Glomerular endothelial cell (primary cell): ENCODE measurements around the gene AP4B1. TPM values are rescaled to one million over a fixed set of nuclear protein-coding genes. Genes with fewer than 3 reads are reported as not detected.
"Not testable (repeated sequence)": the region's sequence is repeated elsewhere in the genome, so short reads cannot be mapped to it uniquely, and the experiment has no call there.

Experiments used
- DNase-seq: peaks from one replicate; pipeline ENCODE4 v3.0.0-alpha.2; 2011; ENCODE audit warnings: low read depth, low spot score; ENCODE audit errors: extremely low read depth
- total RNA-seq: library from RNA; depleted of rRNA; stranded (reverse); fragments of >200 nt; gene quantifications from 2 replicates; pipeline ENCODE4 v1.2.3, GENCODE V29; 2015

Gene AP4B1
- 25.5 and 31.5 TPM in 2 replicates for total RNA-seq

DNA sequence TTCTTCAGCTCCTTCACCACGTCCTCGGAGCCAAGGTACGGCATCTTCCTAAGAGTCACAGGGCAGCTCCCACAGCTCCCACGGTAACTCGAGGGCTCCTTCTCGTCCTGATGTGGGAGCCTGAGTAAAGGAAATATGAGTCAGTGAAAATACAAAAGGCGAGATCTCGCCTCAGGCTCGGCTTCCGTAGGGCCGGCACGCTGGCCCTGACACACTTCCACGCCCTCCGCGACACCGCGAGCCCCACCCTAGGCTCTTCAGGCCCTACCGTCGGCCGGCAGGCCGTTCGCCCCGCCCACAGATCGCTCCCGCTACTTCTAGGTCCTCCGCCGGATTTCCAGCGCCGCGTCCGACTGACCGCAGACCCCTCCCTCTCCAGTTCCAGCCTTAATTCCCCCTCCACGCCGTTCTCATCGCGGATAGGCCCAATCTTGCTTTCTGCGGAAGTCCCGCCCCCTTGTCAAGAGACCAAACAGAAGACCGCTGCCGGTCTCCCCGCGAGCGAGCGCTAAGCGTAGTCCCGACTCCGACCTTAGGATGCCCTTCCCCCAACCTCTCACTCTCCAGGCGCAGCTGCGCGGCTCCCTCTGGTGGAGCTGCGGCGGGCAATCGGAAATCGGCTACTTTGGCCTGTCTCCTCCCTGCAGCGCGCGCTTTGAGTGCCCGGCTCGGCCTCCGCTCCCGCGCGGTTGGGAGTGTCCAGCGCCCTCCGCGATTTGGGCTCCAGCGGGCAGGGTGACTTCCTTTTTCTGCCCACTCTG lies at the start of gene AP4B1, which contains the start of gene DCLRE1B:
Gene AP4B1 (minus strand): TSS at position 126 of the 761 bp plus-strand sequence. CDS start 82 bp downstream, at position 44.
Gene DCLRE1B (plus strand): TSS at position 653 of the 761 bp plus-strand sequence. CDS start 261 bp downstream, outside the sequence.
- peak; percentile 96 for DNase-seq

DNA sequence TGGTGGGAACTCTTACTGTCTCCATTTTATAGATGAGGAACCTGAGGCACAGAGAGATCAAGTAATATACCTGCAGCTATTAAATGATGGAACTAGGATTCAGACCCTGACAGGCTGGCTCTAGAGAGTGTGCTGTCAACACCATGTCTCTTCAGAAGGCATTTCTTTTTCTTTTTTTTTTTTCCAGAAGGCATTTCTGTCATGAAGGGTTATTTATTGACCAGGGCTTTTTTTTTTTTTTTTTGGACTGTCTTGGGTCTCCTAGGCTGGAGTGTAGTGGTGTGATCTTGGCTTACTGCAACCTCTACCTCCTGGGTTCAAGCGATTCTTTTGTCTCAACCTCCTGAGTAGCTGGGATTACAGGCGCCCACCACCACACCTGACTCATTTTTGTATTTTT lies 47.1 kb upstream of the AP4B1 start:
- DNase-seq: no peak

DNA sequence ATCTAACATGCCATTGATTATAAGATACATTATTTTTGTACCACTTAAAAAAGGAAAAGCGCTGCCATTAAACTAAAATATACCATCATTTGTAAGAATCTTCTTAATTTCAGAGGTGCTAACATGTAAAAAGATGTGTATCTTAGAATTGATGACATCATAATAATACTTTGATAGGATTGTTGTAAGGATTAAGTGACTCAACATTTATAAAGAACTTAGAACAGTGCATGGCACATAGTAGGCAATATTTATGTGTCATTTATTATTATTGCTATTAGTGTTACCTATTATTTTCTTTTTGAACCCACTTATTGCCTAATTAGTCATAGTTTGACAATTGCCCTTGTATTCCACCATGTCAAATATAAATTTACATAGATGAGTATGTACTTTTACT lies 46.3 kb upstream of the AP4B1 start:
- DNase-seq: no peak

DNA sequence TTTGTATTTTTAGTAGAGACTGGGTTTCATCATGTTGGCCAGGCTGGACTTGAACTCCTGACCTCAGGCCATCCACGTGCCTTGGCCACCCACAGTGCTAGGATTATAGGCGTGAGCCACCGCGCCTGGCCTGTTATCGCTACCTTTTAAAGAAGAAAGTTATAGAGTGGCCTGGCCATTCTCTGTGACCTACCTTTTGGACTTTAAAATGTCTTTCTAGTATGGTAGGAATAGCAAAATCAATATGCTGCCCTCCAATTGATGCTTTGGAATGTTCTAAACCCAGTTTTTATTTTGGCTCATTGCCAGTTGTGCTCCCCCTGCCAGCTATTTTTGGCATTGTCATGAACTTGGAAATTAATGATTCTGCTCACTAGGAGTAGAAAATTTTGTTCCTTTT lies 44.4 kb upstream of the AP4B1 start:
- no peak for DNase-seq

DNA sequence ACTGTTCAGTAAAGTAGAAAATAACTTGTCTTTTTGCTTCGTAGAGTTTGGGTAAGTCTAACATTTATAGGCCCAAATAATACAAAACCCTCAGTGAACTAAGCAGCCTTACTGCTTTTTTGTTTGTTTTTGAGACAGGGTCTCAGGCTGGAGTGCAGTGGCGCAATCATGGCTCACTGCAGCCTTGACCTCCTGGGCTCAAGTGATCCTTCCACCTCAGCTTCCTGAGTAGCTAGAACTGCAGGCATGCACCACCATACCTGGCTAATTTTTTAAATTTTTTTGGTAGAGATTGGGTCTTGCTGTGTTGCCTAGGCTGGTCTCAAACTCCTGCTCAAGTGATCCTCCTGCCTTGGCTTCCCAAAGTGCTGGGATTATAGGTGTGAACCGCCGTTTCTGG lies 43.6 kb upstream of the AP4B1 start:
- not testable (repeated sequence) for DNase-seq

DNA sequence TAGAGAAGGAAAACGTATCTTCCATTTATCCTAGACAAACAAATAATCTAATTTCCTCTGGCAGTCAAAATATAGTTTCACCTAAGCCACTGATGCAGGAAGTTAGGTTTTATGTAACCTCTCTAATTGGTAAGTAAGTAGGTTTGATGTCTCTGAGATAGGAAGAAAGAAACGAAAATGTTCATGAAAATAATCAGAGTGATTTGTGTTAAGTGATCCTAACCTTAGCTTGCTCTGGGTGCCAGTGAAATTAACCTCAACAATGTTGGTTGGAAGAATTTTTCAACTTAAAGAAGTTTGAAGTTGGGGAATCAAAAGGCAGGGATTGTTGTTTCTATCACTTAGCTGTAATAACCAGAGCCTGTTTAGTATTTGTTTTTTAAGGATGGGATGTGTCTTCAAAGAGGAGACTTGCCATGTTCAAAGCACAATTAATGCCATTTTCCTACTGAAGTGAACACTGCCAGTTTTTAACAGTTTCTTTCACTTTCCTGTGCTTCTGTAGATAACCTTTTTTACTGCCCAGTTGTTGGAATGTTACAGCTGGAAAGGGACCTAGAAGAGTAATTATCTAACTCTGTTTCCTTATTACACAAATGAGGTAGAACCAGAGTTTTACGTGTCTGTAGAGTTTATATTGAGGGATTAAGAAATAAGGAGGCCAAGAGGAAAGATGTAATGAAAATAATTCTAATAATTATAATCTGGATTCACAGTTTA lies 42.9 kb upstream of the AP4B1 start:
- no peak for DNase-seq

DNA sequence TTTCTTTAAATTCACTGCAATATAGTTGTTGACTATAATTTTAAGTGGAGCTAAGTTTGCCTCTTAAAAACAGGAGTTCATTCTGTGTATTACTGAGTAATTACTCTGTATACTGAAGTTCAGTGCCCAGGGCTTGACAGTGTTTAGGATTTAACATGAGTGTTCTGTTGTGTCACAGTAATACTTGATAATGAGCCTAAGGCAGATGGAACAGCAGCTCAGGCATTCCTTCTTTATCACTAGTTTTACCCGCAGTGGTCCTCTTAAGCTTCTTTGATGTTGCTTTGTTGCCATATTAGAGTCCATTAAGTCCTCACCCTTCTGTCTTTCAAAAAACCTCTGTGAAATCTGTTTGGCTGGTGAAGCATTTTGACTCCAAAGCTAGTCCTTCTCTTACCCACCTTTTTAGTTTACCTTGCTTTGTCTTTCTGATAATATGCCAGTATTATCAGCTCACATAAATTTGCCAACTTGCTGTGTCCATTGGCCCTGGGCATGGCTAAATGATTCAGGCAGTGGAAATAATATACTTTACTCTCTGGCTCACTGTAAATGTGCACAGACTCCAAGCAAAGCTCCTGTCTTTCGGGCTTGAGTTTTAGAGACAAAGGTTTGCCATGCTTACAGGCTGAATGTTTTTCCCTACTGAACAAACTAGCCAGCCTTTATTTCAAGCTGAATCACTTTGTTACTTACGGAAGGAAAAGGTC lies 42.2 kb upstream of the AP4B1 start:
- no peak for DNase-seq

DNA sequence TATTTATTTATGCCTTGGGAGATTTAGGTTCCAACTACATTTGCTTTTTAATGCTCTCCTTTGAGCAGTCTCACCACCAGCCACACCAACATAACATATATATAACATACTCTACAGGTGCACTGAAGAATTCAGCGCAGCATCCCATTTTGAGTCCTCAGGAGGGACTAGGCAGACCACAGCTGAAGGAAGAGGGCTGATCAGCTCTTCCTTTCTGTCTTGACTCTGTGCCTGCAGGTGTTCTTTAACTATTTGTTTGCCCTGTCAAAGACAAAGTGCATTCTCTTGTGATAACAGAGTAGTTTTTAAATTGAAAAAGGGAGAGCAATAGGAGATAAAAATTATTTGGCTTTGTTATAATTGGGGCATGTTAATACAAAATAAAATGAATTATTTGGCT lies 41.5 kb upstream of the AP4B1 start:
- DNase-seq: no peak

DNA sequence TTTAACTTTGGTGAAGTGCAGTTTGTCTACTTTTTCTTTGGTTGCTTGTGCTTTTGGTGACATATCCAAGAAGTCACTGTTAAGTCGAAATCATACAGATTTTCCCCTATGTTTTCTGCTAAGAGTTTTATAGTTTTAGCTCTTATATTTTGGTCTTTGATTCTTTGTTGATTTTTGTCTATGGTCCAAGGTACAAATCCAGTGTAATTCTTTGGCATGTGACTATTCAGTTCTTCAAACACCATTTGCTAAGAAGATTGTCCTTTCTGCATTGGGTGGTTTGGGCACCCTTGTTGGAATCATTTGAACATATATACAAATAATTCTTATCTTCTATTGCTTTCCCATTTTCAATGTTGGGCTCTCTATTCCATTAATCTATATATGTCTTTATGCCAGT lies 40.7 kb upstream of the AP4B1 start:
- no peak for DNase-seq

DNA sequence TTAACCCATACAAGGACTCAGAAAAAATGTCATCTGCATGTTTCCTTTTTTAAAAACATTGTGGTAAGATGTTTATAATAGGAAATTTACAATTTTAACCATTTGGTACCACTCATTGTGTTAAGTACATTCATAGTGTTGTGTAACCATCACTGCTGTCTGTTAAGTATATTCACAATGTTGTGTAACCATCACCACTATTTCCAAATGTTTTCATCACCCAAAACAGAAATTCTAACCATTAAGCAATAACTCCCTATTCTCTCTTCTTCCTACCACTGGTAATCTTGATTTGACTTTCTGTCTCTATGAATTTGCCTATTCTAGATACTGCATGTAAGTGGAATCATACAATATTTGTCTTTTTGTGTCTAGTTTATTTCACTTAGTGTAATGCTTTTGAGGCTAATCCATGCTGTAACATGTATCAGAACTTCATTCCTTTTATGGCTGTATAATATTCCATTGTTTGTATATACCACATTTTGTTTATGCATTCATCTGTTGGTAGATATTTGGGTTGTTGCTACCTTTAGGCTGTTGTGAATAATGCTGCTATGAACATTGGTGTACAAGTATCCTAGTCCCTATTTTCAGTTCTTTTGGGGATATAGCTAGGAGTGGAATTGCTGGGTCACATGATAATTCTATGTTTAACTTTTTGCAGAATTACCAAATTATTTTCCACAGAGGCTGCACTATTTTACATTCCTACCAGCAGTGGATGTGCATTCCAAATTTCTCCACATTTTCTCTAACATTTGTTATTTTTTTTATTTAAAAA lies 38.6 kb upstream of the AP4B1 start:
- no peak for DNase-seq

DNA sequence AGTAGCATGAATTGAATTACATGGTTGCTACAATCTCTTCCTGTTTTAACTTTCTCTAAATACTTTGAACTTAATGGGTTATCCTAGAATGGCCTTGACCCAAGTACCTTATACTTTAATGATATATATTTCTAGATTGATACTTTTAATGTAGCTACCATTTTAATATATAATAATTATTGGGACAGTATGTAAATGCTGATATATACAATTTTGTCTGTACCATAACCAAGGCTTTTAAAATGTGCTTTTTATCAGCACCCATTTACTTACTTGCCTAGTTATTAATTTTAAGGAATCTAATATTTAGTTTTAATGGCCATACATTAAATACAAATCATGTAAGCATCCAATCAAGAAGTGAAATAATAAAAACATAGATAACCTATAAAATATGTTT lies 37.9 kb upstream of the AP4B1 start:
- no peak for DNase-seq

DNA sequence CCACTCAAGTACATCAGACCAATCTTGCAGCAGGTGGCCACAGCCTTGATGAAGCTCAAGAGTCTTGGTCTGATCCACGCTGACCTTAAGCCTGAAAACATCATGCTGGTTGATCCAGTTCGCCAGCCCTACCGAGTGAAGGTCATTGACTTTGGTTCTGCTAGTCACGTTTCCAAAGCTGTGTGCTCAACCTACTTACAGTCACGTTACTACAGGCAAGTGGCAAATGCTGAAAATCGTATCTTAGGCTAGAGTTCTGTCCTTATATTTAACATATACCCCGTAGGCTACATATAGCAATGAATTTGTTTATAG lies 36.6 kb upstream of the AP4B1 start:
- DNase-seq: no peak

DNA sequence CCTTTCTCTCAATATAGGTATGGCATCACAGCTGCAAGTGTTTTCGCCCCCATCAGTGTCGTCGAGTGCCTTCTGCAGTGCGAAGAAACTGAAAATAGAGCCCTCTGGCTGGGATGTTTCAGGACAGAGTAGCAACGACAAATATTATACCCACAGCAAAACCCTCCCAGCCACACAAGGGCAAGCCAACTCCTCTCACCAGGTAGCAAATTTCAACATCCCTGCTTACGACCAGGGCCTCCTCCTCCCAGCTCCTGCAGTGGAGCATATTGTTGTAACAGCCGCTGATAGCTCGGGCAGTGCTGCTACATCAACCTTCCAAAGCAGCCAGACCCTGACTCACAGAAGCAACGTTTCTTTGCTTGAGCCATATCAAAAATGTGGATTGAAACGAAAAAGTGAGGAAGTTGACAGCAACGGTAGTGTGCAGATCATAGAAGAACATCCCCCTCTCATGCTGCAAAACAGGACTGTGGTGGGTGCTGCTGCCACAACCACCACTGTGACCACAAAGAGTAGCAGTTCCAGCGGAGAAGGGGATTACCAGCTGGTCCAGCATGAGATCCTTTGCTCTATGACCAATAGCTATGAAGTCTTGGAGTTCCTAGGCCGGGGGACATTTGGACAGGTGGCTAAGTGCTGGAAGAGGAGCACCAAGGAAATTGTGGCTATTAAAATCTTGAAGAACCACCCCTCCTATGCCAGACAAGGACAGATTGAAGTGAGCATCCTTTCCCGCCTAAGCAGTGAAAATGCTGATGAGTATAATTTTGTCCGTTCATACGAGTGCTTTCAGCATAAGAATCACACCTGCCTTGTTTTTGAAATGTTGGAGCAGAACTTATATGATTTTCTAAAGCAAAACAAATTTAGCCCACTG lies 36.0 kb upstream of the AP4B1 start:
- no peak for DNase-seq

DNA sequence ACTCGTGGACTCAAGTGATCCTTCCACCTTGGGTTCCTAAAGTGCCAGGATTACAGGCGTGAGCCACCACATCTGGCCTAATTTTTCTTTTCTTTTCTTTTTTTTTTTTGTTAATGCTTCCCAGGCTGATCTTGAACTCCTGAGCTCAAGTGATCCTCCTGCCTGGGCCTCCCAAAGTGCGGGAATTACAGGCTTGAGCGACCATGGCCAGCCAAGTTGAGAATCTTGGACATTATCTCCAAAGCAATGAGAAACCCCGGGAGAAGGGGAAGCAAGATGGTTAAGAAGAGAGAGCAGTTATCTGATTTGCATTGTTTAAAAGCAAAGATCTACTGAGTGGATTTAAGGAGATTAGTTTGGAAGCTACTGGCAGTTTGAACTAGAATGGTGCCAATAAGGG lies 33.6 kb upstream of the AP4B1 start:
- DNase-seq: no peak

DNA sequence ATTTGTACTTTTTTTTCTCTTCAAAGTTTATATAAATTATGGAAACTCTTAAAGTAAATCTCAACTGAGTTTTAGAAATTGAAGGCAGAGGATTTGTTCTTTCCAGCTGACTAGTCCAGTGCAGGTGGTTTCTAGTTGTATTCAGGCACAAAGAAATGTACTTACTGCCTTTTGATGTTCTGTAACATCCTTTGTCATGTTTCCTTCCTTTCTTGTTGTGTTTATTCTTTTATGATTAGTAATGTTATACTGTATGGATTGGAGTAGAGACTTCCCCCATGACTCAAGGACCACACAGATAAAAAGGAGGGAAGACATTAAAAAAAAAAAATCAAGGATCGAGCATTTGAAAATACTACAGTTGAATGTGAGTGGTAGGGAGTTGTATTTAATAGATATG lies 32.5 kb upstream of the AP4B1 start:
- DNase-seq: no peak

DNA sequence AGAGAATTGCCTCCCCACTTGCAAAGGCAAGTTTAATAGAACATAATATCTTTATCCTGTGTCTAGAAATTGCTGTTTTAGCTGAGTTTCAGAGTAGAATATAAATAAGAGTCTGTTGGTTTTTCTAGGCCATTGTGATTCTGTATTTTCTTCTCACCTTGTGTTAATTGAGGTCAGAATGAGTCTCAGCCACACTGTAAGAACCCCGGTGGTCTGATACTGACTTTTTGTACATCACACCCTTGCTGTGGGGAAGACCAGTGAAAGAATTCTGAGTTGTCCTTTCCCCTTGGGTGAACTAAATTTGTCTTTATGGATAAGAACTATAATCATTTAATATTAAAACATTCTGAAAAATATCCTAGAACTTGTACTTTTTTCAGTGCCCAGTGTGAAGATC lies 31.4 kb upstream of the AP4B1 start:
- no peak for DNase-seq

DNA sequence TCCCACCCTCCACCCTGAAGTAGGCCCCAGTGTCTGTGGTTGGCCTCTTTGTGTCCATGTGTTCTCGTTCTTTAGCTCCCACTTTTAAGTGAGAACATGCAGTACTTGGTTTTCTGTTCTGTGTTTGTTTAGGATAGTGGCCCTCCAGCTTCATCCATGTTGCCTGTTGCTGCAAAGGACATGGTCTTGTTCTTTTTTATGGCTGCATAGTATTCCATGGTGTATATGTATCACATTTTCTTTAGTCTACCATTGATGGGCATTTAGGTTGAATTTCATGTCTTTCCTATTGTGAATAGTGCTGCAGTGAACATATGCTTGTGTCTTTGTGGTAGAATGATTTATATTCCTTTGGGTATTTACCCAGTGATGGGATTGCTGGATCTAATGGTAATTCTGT lies 30.6 kb upstream of the AP4B1 start:
- DNase-seq: no peak

DNA sequence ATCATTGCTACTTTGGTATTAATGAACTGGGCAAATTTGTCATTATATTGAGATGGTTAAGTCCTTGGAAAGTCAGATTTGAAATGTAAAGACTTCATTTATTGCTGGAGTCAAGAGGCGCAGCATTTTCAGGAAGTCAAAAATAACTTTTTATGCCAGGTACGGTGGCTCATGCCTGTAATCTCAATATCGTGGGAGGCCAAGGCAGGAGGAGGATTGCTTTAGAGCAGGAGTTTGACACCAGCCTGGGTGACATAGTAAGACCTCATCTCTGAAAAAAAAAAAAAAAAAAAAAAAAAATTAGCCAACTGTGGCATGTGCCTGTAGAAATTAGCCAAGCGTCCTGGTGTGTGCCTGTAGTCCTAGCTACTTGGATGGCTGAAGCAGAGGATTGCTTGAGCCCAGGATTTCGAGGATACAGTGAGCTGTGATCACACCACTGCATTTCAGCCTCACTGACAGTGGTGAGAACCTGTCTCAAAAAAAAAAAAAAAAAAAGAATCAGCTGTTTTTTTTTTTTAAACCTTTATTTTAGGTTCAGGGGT lies 30.0 kb upstream of the AP4B1 start:
- DNase-seq: no peak

DNA sequence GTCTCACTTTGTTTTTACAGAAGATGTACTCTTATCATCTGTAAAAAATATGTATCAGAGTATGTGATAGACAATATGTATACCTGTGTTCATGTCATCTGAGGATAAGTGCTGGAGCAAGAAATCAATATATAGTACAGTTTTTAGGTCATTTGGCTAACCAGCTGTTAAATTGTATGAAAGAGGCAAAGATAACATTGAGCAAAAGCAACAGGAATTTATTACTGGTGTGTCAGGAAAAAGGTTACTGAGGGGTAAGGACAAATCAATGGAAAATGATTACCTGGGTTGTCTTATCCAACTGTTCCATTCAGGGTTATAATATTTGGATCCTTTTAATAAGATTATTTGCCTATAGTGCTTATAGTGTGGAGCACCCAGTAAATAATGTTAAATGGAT lies 29.4 kb upstream of the AP4B1 start:
- no peak for DNase-seq

DNA sequence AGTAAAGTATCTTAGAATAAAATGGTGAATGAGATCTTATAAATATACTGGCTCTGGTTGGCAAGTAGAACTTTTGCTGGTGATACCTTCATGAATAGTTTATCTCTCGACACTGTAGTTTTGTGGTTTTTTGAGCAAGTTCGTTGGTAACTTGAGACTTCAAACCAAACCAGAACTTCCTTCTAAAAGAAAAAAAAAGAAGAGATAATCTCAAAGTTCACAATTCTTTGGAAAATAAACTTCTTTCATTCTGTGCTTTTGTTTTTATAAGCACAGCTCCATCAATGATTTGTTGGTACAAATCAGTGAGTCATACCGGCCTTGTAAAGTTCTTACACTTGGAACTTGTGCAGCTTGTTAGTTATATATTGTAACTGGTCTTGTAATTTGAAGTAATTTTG lies 26.9 kb upstream of the AP4B1 start:
- no peak for DNase-seq
